Testis (tissue), 3 donors: ENCODE results near the gene SH2B3. TPM values are rescaled to one million over a fixed set of nuclear protein-coding genes. Genes with fewer than 3 reads are reported as not detected.

Experiments used
- DNase-seq: peaks from one replicate; pipeline ENCODE4 v3.0.0-alpha.2; 2019
- H3K27ac ChIP-seq, 2 donors: fragments of 200-600 bp; sonication (generic); one replicate each; pipeline ENCODE4 v1.5.1; 2019
- H3K27me3 ChIP-seq: fragments of 200-600 bp; sonication (generic); one replicate; pipeline ENCODE4 v1.5.1; 2019
- H3K36me3 ChIP-seq: fragments of 200-600 bp; sonication (generic); one replicate; pipeline ENCODE4 v1.5.1; 2017; ENCODE audit warnings: low read depth; ENCODE audit errors: missing control alignments
- H3K4me1 ChIP-seq: fragments of 200-600 bp; sonication (generic); one replicate; pipeline ENCODE4 v1.5.1; 2019
- H3K4me3 ChIP-seq, 2 donors: fragments of 200-600 bp; sonication (generic); one replicate each; pipeline ENCODE4 v1.5.1; 2017 to 2019
- H3K9me3 ChIP-seq: fragments of 200-600 bp; sonication (generic); one replicate; pipeline ENCODE4 v1.5.1; 2017
- CTCF ChIP-seq, 3 experiments: fragments of 450-650 bp in 2 of 3; fragments of 200-600 bp in 1 of 3; sonication (generic) in 1 of 3; IDR thresholded peaks; one replicate each; pipeline ENCODE4 v1.5.1; 2016 to 2019; ENCODE audit warnings: antibody characterized with exemption in 3 of 3, mild to moderate bottlenecking in 2 of 3, moderate library complexity in 1 of 3
- POLR2A ChIP-seq: fragments of 450-650 bp; IDR thresholded peaks from one replicate; pipeline ENCODE4 v1.6.1; 2017; ENCODE audit warnings: antibody characterized with exemption, mild to moderate bottlenecking, moderate library complexity
- WGBS, 2 donors: methylation state at CpG; one replicate each; pipeline ENCODE4 v1.1.5; 2018; 5-methylcytosine and 5-hydroxymethylcytosine counted together
- intact Hi-C: fragments of 100-400 bp; cut with DNase I; formaldehyde crosslinking; loops from one replicate; pipeline ENCODE4 v1.15.1; 2023; ENCODE audit warnings: low total_unique reads
- polyA plus RNA-seq: library from polyadenylated mRNA; stranded (reverse); fragments of 350-450 nt; fragmentation: Illumina TruSeq; extraction: RNeasy Lipid Tissue Mini Kit (QIAGEN cat#74804); gene quantifications from one replicate; pipeline ENCODE4 v1.2.3, GENCODE V29; 2014; ENCODE audit warnings: low read depth, low replicate concordance; ENCODE audit not compliant: insufficient read depth
- total RNA-seq, 2 donors: library from RNA; depleted of rRNA; stranded (reverse); fragments of >200 nt; gene quantifications; one replicate each; pipeline ENCODE4 v1.2.3, GENCODE V29; 2016

SH2B3 gene
- total and polyA plus RNA-seq, 3 donors from 2014 or later: 22.0 to 38.1 (median 36.9) TPM

GRCh38 chr12:111361073-111361716 lies 44.5 kb upstream of the SH2B3 start:
- Histone ChIP-seq H3K9me3 (no peaks in the 10 kb centered on the region), H3K27ac (peak overlapping the region; percentile 36 to 52), H3K4me3 (no peak overlapping the region), H3K36me3 (no peaks in the 10 kb centered on the region), H3K27me3 (no peaks in the 10 kb centered on the region), H3K4me1 (peaks cover 18% of the 10 kb centered on the region)
- DNase-seq: no peak
- TF ChIP-seq POLR2A: no peak
- no peak for TF ChIP-seq CTCF (IDR thresholded peaks at IDR 0.05)
- WGBS, 2 donors: 52 to 55% methylated on average over 13 of the region's 13 CpGs
- intact Hi-C loops: no loop called here

GRCh38 chr12:111361717-111362576 lies 43.8 kb upstream of the SH2B3 start:
- Histone ChIP-seq H3K27ac (peak overlapping the region; percentile 36 to 52), H3K27me3 (no peaks in the 10 kb centered on the region), H3K4me1 (peaks cover 18% of the 10 kb centered on the region), H3K9me3 (no peaks in the 10 kb centered on the region), H3K36me3 (no peaks in the 10 kb centered on the region), H3K4me3 (no peak overlapping the region)
- no peak for TF ChIP-seq CTCF (IDR thresholded peaks at IDR 0.05)
- TF ChIP-seq POLR2A: no peak
- 50 to 52% methylated on average over 2 to 17 of the region's 18 CpGs for WGBS, 2 donors
- peak; percentile 63 for DNase-seq
- intact Hi-C loops: no loop called here

GRCh38 chr12:111362687-111363475 lies 42.8 kb upstream of the SH2B3 start:
- 86 to 93% methylated on average over 11 to 58 of the region's 59 CpGs for WGBS, 2 donors
- no peak for TF ChIP-seq POLR2A
- TF ChIP-seq CTCF (IDR thresholded peaks at IDR 0.05): no peak
- Histone ChIP-seq H3K27me3 (no peaks in the 10 kb centered on the region), H3K27ac (peak overlapping the region; percentile 22 to 52), H3K4me3 (no peak overlapping the region), H3K4me1 (peaks cover 24% of the 10 kb centered on the region), H3K9me3 (no peaks in the 10 kb centered on the region), H3K36me3 (no peaks in the 10 kb centered on the region)
- intact Hi-C loops: no loop called here
- no peak for DNase-seq

GRCh38 chr12:111363578-111363977 lies 42.1 kb upstream of the SH2B3 start:
- Histone ChIP-seq H3K4me3 (no peak overlapping the region), H3K9me3 (no peaks in the 10 kb centered on the region), H3K36me3 (no peaks in the 10 kb centered on the region), H3K27ac (no peak overlapping the region), H3K4me1 (peaks cover 26% of the 10 kb centered on the region), H3K27me3 (no peaks in the 10 kb centered on the region)
- WGBS, 2 donors: 83 to 94% methylated on average over 2 to 3 of the region's 3 CpGs
- no peak for TF ChIP-seq CTCF (IDR thresholded peaks at IDR 0.05)
- no peak for TF ChIP-seq POLR2A
- intact Hi-C loops: no loop called here
- DNase-seq: no peak
